GM18505 (cell line): ENCODE results near the gene ENTPD3.

Source experiments
- ATAC-seq: cut with Tn5 transposase; IDR thresholded peaks from one replicate; pipeline ENCODE4 v1.9.1; 2021; ENCODE audit not compliant: unreplicated experiment
- POLR2A ChIP-seq: IDR thresholded peaks from 4 replicates; pipeline ENCODE4 v1.6.1; 2011; ENCODE audit warnings: borderline replicate concordance; ENCODE audit not compliant: insufficient read depth, insufficient read length; ENCODE audit errors: extremely low read depth

The ENTPD3 gene

DNA sequence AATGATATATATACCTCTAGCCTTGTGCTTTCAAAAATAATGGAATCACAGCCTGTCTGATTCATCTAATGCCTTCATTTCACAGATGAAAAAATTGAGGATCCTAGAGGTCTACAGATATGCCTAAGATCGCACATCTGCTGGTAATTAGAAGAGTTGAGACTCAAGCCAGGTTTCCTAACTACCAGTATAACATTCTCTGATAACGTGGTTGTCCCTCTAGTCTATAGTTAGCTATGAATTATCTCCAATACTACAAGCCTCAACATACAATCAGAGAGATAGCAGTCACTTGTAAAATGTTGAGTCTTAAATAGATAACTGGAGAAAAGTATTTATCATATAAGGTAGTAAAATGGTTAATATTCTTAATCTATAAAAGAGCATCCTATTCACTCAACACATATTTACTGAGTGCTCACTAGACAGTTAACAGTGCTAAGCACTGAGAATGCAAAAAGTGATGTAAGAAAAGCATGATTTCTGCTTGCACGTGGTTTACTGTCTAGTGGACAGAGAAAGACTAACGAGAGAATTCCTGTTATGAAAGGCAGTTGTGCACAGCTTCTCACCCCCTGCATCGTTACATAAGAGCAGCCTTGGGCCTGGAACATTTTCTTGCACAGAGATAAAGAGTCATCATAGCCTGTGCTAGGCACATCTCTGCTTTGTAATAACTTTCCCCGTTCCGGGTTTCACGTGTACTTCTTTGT is 4.9 kb upstream of the ENTPD3 start:
- ATAC-seq, result no peak

DNA sequence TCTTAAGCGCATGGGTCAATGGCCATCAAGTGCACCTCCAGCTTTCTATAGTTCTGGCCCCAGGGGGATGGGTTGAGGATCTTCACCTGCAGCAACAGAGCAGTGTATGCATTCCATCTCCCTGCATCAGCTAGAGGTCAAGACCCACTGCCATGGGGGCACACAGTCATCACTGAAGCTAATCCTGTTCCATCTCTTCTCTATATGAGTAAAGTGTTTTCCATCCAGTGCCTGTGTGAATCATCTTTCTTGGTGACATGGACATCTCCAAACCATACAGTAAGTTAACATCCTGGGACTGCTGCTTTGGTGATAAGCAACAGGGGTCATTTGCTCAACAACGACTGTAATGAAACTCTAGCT is 4.4 kb upstream of the ENTPD3 start:
- no peak for TF ChIP-seq POLR2A
- ATAC-seq, result no peak

More for the DNA sequence above, 4.9 kb upstream of the ENTPD3 start:
- no peak for TF ChIP-seq POLR2A

DNA sequence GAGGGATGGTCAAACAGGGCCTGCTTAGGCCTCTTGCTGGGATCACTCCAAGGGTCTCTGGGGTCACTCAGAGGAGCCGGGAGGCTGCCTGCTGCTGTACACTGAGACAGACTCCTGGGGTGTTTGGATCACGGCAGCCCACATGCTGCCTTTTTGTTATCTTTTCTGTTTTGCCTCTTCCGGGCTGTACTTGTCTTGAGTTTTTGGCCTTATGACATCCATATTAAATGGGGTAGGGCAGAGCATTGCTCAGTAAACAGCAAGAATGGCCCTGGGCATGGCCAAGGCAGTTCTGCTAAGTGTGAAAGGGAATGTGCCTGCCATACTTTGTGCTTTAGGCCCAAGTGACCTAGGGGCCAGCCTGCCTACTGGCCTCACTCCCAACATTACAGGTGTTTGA is 771 bp upstream of the ENTPD3 start:
- ATAC-seq, result no peak
- TF ChIP-seq POLR2A, result no peak

GRCh38 chr3:40387895-40388254 is 891 bp downstream of the ENTPD3 start:
- ATAC-seq, result no peak
- TF ChIP-seq POLR2A, result no peak

DNA sequence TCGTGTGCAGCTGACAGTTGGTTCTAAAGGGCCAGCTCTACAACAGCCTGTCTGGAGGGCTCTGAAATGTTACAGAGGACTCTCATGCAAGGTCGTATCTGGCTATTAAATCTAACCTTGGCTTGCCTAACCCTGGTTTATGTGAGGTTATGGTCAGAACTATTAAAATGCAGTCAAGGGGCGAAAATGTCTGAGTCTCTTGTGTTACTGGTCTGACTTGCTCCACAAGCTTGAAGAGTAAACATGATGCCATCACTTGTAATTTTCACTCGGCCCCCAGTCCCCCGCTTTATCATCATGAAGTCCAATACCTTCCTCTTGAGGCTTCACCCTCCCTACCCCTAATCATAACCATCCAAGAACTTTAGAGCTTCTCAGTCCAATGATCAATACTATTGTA is 9.4 kb downstream of the ENTPD3 start:
- ATAC-seq, result no peak
- TF ChIP-seq POLR2A, result no peak

DNA sequence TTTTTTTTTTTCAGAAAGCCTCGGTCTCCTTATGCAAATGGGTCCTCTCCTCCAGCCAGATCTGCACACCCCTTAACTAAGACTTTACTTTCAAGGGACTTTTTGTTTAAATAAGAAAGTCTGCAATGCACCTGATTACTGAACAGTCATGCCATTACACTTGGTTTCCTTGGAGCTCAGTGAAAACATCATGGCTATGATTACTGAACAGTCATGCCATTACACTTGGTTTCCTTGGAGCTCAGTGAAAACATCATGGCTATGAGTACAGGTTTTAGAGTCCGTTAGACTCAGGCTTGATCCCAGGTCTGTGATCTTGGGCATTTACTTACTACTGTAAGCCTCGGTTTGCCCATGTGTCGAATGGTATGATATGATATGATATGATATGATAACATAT is 10.1 kb downstream of the ENTPD3 start:
- no peak for TF ChIP-seq POLR2A
- ATAC-seq, result no peak

GRCh38 chr3:40397912-40398311 is 10.9 kb downstream of the ENTPD3 start:
- TF ChIP-seq POLR2A, result no peak
- ATAC-seq, result no peak

DNA sequence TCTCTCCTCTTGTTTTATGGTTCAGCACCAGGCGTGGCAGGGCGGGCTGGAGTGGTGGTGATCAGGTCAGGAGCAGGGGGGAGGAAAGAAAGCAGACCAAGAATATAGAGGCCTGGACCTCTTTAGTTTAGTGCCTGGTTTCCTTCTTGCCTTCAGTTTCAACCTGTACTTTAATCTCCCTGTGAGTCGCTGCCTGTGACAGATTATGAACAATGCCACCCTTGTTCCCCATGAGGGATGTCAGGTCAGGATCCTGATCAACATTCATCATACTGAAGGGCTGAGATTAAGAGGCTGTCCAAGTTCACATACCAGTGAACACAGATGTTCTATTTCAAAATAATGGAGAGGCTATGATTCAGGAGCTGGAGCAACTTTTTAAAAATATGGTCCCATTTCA is 11.4 kb downstream of the ENTPD3 start:
- ATAC-seq, result no peak
- no peak for TF ChIP-seq POLR2A

- ATAC-seq, result no peak
- no peak for TF ChIP-seq POLR2A
These were observed 17.7 kb downstream of the ENTPD3 start for GRCh38 chr3:40404591-40405198.

- ATAC-seq, result no peak
- no peak for TF ChIP-seq POLR2A
These were observed 20.0 kb downstream of the ENTPD3 start for GRCh38 chr3:40407007-40407406.

DNA sequence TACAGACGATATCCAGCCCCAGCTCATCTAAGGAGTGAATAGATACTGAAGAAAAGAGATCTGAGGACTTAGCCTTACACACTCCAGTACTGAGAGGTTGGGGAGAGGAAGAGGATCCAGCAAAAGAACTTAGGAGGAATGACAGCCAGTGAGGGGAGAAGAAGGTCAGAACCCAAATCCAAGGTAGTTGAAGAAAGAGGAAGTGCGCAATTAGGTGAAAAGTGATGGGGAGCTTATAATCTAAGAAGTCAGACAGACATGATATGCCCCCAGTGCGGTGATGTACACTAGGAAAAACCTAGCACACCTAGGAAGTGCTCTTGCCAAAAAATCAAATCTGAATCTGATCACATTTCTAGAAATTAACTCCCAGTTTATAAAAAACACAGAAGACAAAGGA is 20.6 kb downstream of the ENTPD3 start:
- no peak for TF ChIP-seq POLR2A
- ATAC-seq, result no peak

DNA sequence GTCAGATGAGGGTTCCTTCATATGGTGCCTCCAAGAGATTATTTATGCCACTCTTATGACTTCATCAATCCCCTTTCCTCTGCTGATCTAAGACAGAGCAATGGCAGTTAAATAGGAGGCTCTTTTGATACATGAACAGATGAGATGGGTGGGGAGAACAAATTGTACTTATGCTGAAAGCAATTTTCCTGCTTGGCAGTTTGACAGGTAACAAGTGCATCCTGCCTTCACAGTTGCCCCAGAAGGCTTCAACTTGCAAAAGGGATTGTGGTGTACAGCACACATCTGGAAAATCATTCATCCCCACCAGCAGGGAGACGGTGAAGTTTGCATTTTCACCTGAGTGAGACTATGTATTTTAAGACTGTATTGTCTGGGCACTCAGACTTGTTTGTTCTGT is 27.3 kb downstream of the ENTPD3 start:
- TF ChIP-seq POLR2A, result no peak
- ATAC-seq, result no peak

- no peak for ATAC-seq
- TF ChIP-seq POLR2A, result no peak
These were observed 31.0 kb downstream of the ENTPD3 start for GRCh38 chr3:40417845-40418543.

DNA sequence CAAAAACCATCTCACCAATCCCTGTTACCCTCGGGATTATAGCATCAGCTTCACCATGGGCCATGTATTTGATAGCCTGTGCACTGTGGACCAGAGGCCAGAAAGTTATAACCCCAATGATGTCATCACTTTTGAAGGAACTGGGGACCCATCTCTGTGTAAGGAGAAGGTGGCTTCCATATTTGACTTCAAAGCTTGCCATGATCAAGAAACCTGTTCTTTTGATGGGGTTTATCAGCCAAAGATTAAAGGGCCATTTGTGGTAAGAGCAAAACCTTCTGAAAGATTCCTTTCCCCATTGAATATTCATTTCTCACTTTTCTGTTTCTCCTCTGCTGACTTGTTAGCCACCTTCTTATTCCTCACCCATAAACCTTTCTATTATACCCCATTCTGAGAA is 35.9 kb downstream of the ENTPD3 start:
- no peak for TF ChIP-seq POLR2A
- ATAC-seq, result no peak
